HUES64 (cell line): ENCODE results near the gene TMEFF1.

ENCODE experiments used
- H3K27ac ChIP-seq: 2 replicates; pipeline ENCODE4 v1.7.0; 2013; ENCODE audit warnings: low read depth, low read length, inconsistent platforms
- H3K27me3 ChIP-seq: 2 replicates; pipeline ENCODE4 v1.6.1; 2013; ENCODE audit warnings: mild to moderate bottlenecking, low read length; ENCODE audit not compliant: insufficient read depth
- H3K36me3 ChIP-seq: 2 replicates; pipeline ENCODE4 v1.6.1; 2013; ENCODE audit warnings: mild to moderate bottlenecking, low read length; ENCODE audit not compliant: insufficient read depth
- H3K4me1 ChIP-seq: 2 replicates; pipeline ENCODE4 v1.6.1; 2013; ENCODE audit warnings: mild to moderate bottlenecking, low read length, moderate library complexity; ENCODE audit not compliant: insufficient read depth
- H3K4me3 ChIP-seq: 2 replicates; pipeline ENCODE4 v1.5.1; 2013; ENCODE audit warnings: mild to moderate bottlenecking, low read length, moderate library complexity
- H3K9ac ChIP-seq: 2 replicates; pipeline ENCODE4 v1.6.1; 2013; ENCODE audit warnings: mild to moderate bottlenecking, low read depth, low read length
- H3K9me3 ChIP-seq: 2 replicates; pipeline ENCODE4 v1.6.1; 2013; ENCODE audit warnings: low read depth, low read length; ENCODE audit not compliant: insufficient read depth
- WGBS: fragments of 150-250, 120-280 bp; methylation state at CpG from one replicate; pipeline ENCODE4 v1.1.7; 2013; ENCODE audit warnings: missing lambda C conversion rate; 5-methylcytosine and 5-hydroxymethylcytosine counted together

The TMEFF1 gene

DNA sequence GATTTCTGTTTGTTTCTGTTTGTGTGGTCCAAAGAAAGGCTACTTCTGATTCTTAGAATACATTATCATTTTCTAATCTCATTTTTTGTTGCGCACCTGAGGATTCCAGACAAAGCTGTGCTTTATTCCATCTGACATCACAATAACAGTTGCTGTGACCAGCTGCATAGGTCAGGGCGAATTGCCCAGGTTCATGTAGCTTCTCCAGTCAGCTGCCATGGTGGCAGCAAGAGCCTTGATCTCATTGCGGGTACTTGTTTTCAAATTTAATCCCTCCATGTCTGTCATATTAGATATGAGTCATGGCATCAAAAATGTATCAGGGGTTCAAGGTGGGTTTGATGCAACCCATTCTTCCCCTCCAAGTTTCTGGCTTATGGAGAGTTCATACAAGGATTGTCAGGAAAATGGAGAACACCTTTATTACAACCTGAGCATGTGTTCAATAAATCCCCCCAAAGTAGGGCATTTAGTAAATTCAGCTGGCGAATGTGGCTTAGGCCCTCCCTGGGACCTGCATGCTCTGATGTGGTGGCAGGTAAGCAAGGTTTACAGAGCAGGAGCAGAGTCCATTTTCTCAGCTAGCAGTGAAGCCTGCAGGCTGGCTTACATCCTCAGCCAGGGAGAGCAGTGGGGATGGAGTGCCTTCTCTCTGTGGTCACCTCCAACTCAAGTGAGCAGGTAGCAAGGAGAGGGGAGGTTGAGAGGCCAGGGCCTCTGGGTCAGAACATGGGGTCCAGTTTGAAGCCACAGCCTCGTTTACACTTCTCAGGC lies 118.9 kb downstream of the TMEFF1 start:
- H3K9me3 ChIP-seq = no peaks in the 10 kb centered on the region
- no peak overlapping the region for H3K4me3 ChIP-seq
- H3K27ac ChIP-seq = no peak overlapping the region
- H3K9ac ChIP-seq = no peak overlapping the region
- H3K36me3 ChIP-seq = peaks cover 15% of the 10 kb centered on the region
- H3K4me1 ChIP-seq = peaks cover 4% of the 10 kb centered on the region; the same call in 1 of the 2 replicates
- no peaks in the 10 kb centered on the region for H3K27me3 ChIP-seq
- 93% methylated on average over 5 of the region's 5 CpGs for WGBS

DNA sequence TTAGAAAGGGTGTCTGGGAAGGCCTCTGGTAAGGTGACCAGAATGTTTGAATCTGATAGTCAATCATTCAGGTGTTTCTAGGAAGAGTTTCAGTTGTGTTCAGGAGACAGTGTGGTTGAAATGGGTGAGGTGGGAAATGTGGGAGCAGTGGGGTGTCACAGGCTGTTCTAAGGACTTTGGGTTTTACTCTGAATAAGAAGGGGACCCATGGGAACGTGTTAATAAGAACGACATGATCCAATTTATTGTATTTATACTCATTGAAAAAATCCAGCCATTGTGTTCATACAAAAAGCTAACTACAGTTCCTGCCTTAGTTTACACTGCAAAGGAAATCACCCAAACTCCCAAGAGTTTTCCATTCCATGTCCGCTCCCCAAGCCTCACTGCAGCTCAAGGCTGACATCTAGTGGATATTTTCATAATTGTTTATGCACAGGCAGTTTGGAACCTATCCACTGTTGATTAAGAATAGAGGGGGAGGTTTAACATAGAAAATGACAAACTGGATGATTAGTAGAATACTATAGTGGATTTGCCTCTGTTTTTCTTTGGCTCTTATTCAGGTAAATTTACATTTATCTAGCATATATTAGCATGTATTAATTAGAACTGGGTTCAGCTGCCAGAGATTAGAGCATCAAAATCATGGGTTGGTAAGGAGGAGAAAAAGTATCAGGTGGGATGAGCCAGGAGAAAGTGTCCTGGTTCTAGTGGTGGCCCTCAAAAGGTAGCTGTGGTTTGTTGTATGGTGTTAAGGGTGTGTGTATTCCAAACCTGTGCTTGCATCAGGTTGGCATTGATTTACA lies 122.6 kb downstream of the TMEFF1 start:
- H3K4me1 ChIP-seq = peaks cover 15% of the 10 kb centered on the region
- H3K27ac ChIP-seq = no peak overlapping the region
- H3K36me3 ChIP-seq = no peaks in the 10 kb centered on the region
- no peaks in the 10 kb centered on the region for H3K9me3 ChIP-seq
- H3K9ac ChIP-seq = no peak overlapping the region
- H3K4me3 ChIP-seq = no peak overlapping the region
- H3K27me3 ChIP-seq = no peaks in the 10 kb centered on the region
- WGBS = 0% methylated on average over 3 of the region's 3 CpGs

DNA sequence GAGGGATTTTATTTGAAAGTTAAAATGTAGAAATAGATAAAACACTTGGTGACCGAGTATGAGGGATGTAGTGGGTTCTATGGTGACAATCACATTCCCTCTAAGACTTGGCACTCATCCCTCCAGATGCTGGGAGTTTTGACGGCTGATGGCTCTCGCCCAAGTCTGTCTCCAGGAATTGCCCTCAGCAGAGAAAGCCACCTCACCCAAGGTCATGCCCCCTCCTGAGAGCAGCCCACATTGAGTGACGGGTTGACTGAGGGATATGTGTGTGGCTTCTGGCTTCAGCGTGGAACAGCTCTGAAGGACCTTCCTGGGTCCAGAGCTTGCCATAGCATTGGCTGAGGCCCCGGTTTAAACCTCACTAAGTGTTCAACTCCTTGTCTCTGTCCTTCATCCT lies 124.3 kb downstream of the TMEFF1 start:
- Histone ChIP-seq H3K27ac (no peak overlapping the region), H3K9me3 (no peaks in the 10 kb centered on the region), H3K36me3 (no peaks in the 10 kb centered on the region), H3K27me3 (no peaks in the 10 kb centered on the region), H3K4me3 (no peak overlapping the region), H3K9ac (no peak overlapping the region), H3K4me1 (peaks cover 19% of the 10 kb centered on the region)
- 87% methylated on average over 6 of the region's 6 CpGs for WGBS

DNA sequence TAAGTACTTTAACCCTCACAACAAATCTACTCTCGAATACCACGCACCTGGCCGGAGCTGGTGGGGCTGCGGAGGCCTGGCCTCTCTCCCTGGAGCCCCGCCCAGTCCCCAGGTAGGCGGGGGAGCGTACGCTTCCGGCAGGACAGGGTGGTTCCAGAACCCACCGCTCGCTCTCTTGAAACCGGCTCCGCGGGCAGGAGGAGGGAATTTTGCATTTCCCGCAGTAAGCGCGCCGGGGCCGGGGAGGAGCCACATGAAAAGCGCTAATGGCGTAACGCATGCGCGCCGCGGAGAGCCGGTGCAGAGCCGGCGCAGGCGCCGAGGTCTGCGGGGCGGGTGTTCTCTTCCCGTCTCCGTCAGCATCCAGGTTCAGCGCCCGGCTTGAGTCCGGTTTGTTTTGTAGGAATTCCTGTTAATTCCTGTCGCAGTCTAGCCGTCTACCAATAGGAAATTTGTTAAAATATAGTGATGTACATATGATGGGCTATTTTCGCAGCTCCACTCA lies 125.7 kb downstream of the TMEFF1 start:
- Histone ChIP-seq H3K27ac (peak overlapping the region; percentile 56; the same call in 1 of the 2 replicates), H3K9ac (peak overlapping the region; percentile 67), H3K27me3 (no peaks in the 10 kb centered on the region), H3K4me1 (peaks cover 19% of the 10 kb centered on the region), H3K4me3 (peak overlapping the region; percentile 70), H3K9me3 (no peaks in the 10 kb centered on the region), H3K36me3 (no peaks in the 10 kb centered on the region)
- 3% methylated on average over 41 of the region's 41 CpGs for WGBS

DNA sequence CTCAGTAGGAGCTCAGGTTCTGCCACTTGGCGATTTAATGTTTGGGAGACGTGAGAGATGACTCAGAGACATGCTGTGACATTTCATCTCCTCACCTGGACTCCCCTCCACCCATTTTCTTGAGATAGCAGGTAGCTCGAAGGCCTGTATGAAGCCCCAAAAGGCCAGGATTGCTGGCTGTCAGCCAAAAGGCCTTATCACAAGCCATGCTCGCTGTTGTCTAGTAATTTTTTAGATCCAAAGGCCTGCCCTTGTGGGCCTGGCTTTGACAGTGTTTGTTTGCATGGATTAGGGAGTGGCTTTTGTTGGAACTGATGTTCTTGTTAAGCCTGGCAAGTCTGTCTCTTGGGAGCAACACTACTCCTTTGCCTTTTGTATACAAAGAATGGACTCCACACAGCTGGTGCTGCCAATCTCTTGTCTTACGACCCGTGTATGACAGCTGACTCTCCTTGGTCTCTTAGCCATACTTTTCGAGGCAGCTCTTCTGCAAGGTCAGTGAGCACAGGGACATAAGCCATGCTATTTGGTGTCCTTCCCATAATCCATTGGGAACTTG lies 127.7 kb downstream of the TMEFF1 start:
- Histone ChIP-seq H3K4me3 (no peak overlapping the region), H3K27ac (no peak overlapping the region)
- 89% methylated on average over 7 of the region's 7 CpGs for WGBS

DNA sequence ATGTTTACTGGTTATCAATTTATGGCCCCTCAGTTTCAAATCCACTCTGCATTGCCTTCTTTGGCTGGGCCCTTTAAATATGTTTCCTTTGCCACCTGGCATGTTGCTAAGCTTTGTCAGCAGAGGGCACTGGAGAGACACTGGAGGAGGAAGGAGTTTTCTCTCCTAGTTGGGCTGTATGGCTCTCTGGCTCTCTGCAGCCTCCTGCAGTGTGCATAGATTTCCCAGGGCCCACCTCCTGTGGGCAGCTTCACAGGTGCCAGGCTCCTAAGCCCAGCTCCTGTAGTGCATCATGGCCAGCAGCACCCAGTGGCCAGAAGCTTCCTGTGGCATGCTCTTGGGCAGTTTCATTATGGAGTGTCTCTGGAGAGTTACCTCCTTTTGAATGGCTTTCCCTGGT lies 128.3 kb downstream of the TMEFF1 start:
- H3K9me3 ChIP-seq = no peaks in the 10 kb centered on the region
- H3K9ac ChIP-seq = no peak overlapping the region
- no peak overlapping the region for H3K4me3 ChIP-seq
- H3K27ac ChIP-seq = no peak overlapping the region
- H3K4me1 ChIP-seq = peaks cover 16% of the 10 kb centered on the region
- no peaks in the 10 kb centered on the region for H3K36me3 ChIP-seq
- no peaks in the 10 kb centered on the region for H3K27me3 ChIP-seq

More for the DNA sequence above, 127.7 kb downstream of the TMEFF1 start:
- Histone ChIP-seq H3K9me3 (no peaks in the 10 kb centered on the region), H3K27me3 (no peaks in the 10 kb centered on the region), H3K4me1 (peaks cover 16% of the 10 kb centered on the region), H3K36me3 (no peaks in the 10 kb centered on the region), H3K9ac (no peak overlapping the region)

DNA sequence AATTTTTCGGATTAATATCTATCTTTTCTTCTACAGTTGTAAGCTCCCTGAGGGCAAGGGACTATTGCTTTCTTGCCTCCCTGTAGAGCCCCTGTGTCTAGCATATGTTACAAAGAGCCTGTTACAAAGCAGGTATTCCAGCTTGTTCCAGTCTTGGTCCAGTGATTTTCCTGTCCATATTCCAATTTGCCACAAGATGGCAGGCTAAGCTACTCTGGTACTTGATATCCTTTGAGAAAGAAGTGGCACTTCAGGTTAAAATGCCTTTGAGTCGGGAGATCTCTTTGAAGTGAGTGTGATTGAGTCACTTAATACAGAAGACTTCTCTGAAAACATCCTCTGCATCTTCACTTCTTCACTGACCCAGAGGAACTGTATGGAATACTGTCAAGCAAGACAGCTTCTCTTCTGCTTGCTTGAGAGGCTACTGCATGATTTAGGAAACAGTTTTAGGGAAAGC lies 129.4 kb downstream of the TMEFF1 start:
- Histone ChIP-seq H3K36me3 (no peaks in the 10 kb centered on the region), H3K27me3 (no peaks in the 10 kb centered on the region), H3K4me1 (peaks cover 16% of the 10 kb centered on the region), H3K4me3 (no peak overlapping the region), H3K9ac (no peak overlapping the region), H3K9me3 (no peaks in the 10 kb centered on the region), H3K27ac (no peak overlapping the region)
- WGBS = 41% methylated on average over 2 of the region's 2 CpGs

DNA sequence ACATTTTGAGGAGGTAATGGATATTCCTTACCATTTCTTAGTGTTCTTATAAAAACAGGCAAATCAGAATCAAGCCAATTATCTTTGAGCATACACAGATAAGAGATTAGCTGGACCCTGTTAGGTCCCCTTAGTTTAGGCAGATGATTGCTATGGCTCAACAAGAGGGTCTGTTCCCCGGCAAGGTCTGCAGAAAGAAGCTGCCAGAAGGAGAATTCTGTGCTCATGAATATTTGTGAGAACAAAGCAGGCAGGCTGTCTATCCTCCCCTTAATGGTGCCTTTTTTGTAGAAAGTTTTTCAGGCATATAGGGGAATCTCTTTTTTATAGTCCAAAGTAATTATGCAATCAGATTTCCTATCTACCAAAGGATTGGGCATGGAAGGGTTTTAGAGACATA lies 132.5 kb downstream of the TMEFF1 start:
- H3K9me3 ChIP-seq = no peaks in the 10 kb centered on the region
- no peak overlapping the region for H3K4me3 ChIP-seq
- H3K4me1 ChIP-seq = peaks cover 5% of the 10 kb centered on the region; the same call in 1 of the 2 replicates
- no peaks in the 10 kb centered on the region for H3K27me3 ChIP-seq
- H3K36me3 ChIP-seq = no peaks in the 10 kb centered on the region
- H3K27ac ChIP-seq = no peak overlapping the region
- 77% methylated on average over 1 of the region's 1 CpG for WGBS
- no peak overlapping the region for H3K9ac ChIP-seq

DNA sequence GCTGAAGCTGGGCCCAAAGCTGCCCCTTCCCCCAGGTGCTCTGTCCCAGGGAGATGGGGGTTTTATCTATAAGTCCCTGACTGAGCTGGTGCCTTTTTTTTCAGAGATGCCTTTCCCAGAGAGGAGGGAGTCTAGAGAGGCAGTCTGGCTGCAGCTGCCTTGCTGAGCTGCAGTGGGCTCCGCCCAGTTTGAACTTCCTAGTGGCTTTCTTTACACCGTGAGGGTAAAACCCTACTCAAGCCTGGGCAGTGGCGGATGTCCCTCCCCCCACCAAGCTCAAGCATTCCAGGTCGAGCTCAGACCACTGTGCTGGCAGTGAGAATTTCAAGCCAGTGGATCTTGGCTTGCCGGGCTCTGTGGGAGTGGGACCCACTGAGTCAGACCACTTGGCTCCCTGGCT lies 146.2 kb downstream of the TMEFF1 start:
- H3K36me3 ChIP-seq = no peaks in the 10 kb centered on the region
- H3K4me3 ChIP-seq = no peak overlapping the region
- H3K9ac ChIP-seq = no peak overlapping the region
- no peak overlapping the region for H3K27ac ChIP-seq
- H3K4me1 ChIP-seq = 0 out of 2 replicates have a peak, but pooled peaks cover 5% of the 10 kb centered on the region
- WGBS = 65% methylated on average over 5 of the region's 5 CpGs
- no peaks in the 10 kb centered on the region for H3K27me3 ChIP-seq
- H3K9me3 ChIP-seq = no peaks in the 10 kb centered on the region

DNA sequence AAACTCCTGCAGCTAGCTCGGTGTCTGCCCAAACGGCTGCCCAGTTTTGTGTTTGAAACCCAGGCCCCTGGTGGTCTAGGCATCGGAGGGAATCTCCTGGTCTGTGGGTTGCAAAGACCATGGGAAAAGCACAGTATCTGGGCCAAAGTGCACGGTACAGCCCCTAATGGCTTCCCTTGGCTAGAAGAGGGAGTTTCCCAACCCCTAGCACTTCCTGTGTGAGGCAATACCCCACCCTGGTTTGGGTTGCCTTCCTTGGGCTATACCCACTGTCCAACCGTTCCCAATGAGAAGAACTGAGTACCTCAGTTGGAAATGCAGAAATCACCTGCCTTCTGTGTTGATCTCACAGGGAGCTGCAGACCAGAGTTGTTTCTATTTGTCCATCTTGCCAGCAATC lies 146.7 kb downstream of the TMEFF1 start:
- Histone ChIP-seq H3K9me3 (no peaks in the 10 kb centered on the region), H3K9ac (no peak overlapping the region), H3K4me3 (no peak overlapping the region), H3K27me3 (no peaks in the 10 kb centered on the region), H3K27ac (no peak overlapping the region), H3K36me3 (no peaks in the 10 kb centered on the region), H3K4me1 (0 out of 2 replicates have a peak, but pooled peaks cover 5% of the 10 kb centered on the region)
- 84% methylated on average over 5 of the region's 5 CpGs for WGBS

DNA sequence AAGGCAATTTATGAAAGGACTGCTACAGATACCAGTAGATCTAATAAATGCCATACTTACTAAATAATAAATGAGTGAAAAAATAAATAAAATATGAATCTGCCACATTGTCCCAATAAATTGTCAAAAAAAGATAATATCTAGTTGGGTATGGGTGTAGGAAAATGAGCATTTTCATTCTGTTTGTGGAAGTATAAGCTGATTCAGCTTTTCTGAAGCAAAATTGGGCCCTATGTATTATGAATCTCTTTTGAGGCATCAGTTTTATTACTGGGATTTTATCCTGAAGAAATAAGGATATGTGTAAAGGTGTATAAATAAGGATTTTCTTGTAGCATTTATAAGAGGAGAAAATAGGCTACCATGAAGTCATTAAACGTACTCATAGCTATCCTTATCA lies 151.0 kb downstream of the TMEFF1 start:
- Histone ChIP-seq H3K27ac (no peak overlapping the region), H3K9ac (no peak overlapping the region), H3K36me3 (no peaks in the 10 kb centered on the region), H3K9me3 (no peaks in the 10 kb centered on the region; the same call in 1 of the 2 replicates), H3K4me3 (no peak overlapping the region), H3K4me1 (0 out of 2 replicates have a peak, but pooled peaks cover 5% of the 10 kb centered on the region), H3K27me3 (no peaks in the 10 kb centered on the region)
- no CpG with 5 or more reads among the region's 1 CpG for WGBS
